ENCODE measurements around the gene AKAP6. TPM values are rescaled to one million over a fixed set of nuclear protein-coding genes. Genes with fewer than 3 reads are reported as not detected.

AKAP6 gene
- total and polyA plus RNA-seq, 10 of the 15 experiments (the other 5 are each of a cell fraction or from before 2014, with no cell fraction given): 0.35 to 5.9 (median 2.2) TPM

DNA sequence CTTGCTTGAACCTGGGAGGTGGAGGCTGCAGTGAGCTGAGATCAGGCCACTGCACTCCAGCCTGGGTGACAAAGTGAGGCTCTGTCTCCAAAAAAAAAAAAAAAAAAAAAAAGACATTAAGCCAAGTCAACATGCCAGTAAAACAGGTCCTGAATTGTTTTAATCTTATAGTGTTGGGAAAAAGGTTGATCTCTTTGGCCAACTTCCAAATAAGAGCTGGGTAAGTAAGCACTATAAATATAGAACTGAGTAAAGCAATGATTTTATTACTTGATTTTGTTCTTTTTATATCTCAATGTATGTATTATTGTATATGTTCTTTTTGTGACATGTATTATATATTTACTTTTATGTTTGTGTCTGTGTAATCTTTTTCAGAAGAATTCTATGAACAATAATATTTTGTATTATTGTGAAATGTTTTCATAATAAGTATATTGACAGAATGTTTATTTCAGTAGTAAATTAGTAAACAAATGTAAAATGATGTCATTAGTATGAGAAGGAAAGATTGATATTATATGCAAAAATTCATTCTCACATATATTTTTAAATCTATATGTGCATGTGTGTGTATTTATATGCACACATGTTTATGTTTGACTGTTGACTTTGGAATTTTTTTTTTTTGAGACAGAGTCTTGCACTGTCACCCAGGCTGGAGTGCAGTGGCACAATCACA, 9.6 kb upstream of the AKAP6 start:
- Histone ChIP-seq H3K4me1 (ENCODE audit: control insufficient read depth, insufficient read depth, low read length) (no peaks in the 10 kb centered on the region), H3K4me3 (no peak overlapping the region), H3K9me3 (replicated peaks; ENCODE audit: control insufficient read depth, insufficient read depth, low read length) (no peaks in the 10 kb centered on the region), H3K36me3 (ENCODE audit: control insufficient read depth in 2 of 2, insufficient read depth in 2 of 2, low read length in 1 of 2) (no peaks in the 10 kb centered on the region), H4K20me1 (ENCODE audit: control insufficient read depth, insufficient read depth) (no peaks in the 10 kb centered on the region), H3K4me2 (ENCODE audit: control insufficient read depth, insufficient read depth) (no peak overlapping the region), H3K79me2 (ENCODE audit: control insufficient read depth, insufficient read depth, low read length) (no peaks in the 10 kb centered on the region), H2AFZ (ENCODE audit: control insufficient read depth, low read depth, low read length) (no peak overlapping the region), H3K27ac (ENCODE audit: control insufficient read depth, insufficient read depth) (no peak overlapping the region), H3K9ac (ENCODE audit: control insufficient read depth, insufficient read depth, low read length) (no peak overlapping the region), H3K27me3 (replicated peaks in 1 of 2; ENCODE audit: control insufficient read depth in 2 of 2, insufficient read depth in 2 of 2, low read length in 1 of 2) (no peaks in the 10 kb centered on the region; a peak in 1 of 4 replicates)
- FAIRE-seq (no peak), ATAC-seq (no peak), DNase-seq (ENCODE audit: low read depth, low spot score) (no peak)
- CTCF ChIA-PET: interaction anchor here (0.7 kb wide), 1 partner anchor 1022 kb away, joined by 3 read pairs; no protein-coding TSS in a partner anchor
- intact Hi-C loops (cut with micrococcal nuclease; ENCODE audit: unreplicated experiment) (no loop called here), in situ Hi-C loops (cut with MboI) (no loop called here)
- POLR2A ChIA-PET: no interaction called here
- SMC1A ChIA-PET (ENCODE audit: uncharacterized antibody, unreplicated experiment): no interaction called here
- BruUV-seq (replicated peaks): no TSS peak
- TF ChIP-seq, protein P1, sequence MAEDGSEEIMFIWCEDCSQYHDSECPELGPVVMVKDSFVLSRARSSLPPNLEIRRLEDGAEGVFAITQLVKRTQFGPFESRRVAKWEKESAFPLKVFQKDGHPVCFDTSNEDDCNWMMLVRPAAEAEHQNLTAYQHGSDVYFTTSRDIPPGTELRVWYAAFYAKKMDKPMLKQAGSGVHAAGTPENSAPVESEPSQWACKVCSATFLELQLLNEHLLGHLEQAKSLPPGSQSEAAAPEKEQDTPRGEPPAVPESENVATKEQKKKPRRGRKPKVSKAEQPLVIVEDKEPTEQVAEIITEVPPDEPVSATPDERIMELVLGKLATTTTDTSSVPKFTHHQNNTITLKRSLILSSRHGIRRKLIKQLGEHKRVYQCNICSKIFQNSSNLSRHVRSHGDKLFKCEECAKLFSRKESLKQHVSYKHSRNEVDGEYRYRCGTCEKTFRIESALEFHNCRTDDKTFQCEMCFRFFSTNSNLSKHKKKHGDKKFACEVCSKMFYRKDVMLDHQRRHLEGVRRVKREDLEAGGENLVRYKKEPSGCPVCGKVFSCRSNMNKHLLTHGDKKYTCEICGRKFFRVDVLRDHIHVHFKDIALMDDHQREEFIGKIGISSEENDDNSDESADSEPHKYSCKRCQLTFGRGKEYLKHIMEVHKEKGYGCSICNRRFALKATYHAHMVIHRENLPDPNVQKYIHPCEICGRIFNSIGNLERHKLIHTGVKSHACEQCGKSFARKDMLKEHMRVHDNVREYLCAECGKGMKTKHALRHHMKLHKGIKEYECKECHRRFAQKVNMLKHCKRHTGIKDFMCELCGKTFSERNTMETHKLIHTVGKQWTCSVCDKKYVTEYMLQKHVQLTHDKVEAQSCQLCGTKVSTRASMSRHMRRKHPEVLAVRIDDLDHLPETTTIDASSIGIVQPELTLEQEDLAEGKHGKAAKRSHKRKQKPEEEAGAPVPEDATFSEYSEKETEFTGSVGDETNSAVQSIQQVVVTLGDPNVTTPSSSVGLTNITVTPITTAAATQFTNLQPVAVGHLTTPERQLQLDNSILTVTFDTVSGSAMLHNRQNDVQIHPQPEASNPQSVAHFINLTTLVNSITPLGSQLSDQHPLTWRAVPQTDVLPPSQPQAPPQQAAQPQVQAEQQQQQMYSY (CRISPR knock-in tag; IDR thresholded peaks at IDR 0.05): no peak
- TF ChIP-seq JUND (IDR thresholded peaks at IDR 0.05; ENCODE audit: low read depth, low read length): no peak
- RAD21 ChIA-PET (ENCODE audit: unreplicated experiment): no interaction called here

- Histone ChIP-seq H3K9me3 (replicated peaks; ENCODE audit: control insufficient read depth, insufficient read depth, low read length) (no peaks in the 10 kb centered on the region), H2AFZ (ENCODE audit: control insufficient read depth, low read depth, low read length) (no peak overlapping the region), H3K27ac (ENCODE audit: control insufficient read depth, insufficient read depth) (no peak overlapping the region), H3K9ac (ENCODE audit: control insufficient read depth, insufficient read depth, low read length) (no peak overlapping the region), H3K79me2 (ENCODE audit: control insufficient read depth, insufficient read depth, low read length) (no peaks in the 10 kb centered on the region), H3K27me3 (replicated peaks in 1 of 2; ENCODE audit: control insufficient read depth in 2 of 2, insufficient read depth in 2 of 2, low read length in 1 of 2) (no peaks in the 10 kb centered on the region; a peak in 1 of 4 replicates), H3K4me3 (no peak overlapping the region), H4K20me1 (ENCODE audit: control insufficient read depth, insufficient read depth) (no peaks in the 10 kb centered on the region), H3K36me3 (ENCODE audit: control insufficient read depth in 2 of 2, insufficient read depth in 2 of 2, low read length in 1 of 2) (no peaks in the 10 kb centered on the region), H3K4me1 (ENCODE audit: control insufficient read depth, insufficient read depth, low read length) (no peaks in the 10 kb centered on the region), H3K4me2 (ENCODE audit: control insufficient read depth, insufficient read depth) (no peak overlapping the region)
- DNase-seq (ENCODE audit: low read depth, low spot score) (no peak), ATAC-seq (no peak), FAIRE-seq (no peak)
- BruUV-seq (replicated peaks): no TSS peak
- ChIA-PET RAD21 (ENCODE audit: unreplicated experiment) (no interaction called here), CTCF (no interaction called here), SMC1A (ENCODE audit: uncharacterized antibody, unreplicated experiment) (no interaction called here), POLR2A (no interaction called here)
- in situ Hi-C loops (cut with MboI): no loop called here
- WGBS (ENCODE audit: insufficient coverage, insufficient replicate concordance, low lambda C conversion rate, missing lambda C conversion rate): 0% methylated on average over 1 of the region's 1 CpG
- intact Hi-C loops (cut with micrococcal nuclease; ENCODE audit: unreplicated experiment): no loop called here
- TF ChIP-seq NBN (IDR thresholded peaks at IDR 0.05) (no peak), YY1 (IDR thresholded peaks at IDR 0.05; ENCODE audit: low read depth, low read length) (no peak), CBX3 (IDR thresholded peaks at IDR 0.05; ENCODE audit: borderline replicate concordance, low read depth) (no peak), EGR1 (IDR thresholded peaks at IDR 0.05; ENCODE audit: borderline replicate concordance in 1 of 2, low read depth in 2 of 2, low read length in 2 of 2) (no peak), ETV6 (conservative IDR thresholded peaks at IDR 0.05 in 1 of 2, IDR thresholded peaks at IDR 0.05 in 1 of 2; ENCODE audit: borderline replicate concordance in 1 of 2, low read depth in 1 of 2) (no peak), SIN3A (IDR thresholded peaks at IDR 0.05; ENCODE audit: low read depth, low read length) (no peak), MTA2 (IDR thresholded peaks at IDR 0.05; ENCODE audit: low read depth) (no peak), TAF1 (IDR thresholded peaks at IDR 0.05; ENCODE audit: borderline replicate concordance, low read depth, low read length) (no peak), POLR2A (IDR thresholded peaks at IDR 0.05; ENCODE audit: low read depth, low read length) (no peak), PAX8 (IDR thresholded peaks at IDR 0.05) (no peak), NFYA (IDR thresholded peaks at IDR 0.05; ENCODE audit: borderline replicate concordance, low read depth, low read length) (no peak), CREM (IDR thresholded peaks at IDR 0.05; ENCODE audit: low read depth) (no peak), EED (IDR thresholded peaks at IDR 0.05; ENCODE audit: low read depth) (no peak), POLR2AphosphoS5 (IDR thresholded peaks at IDR 0.05; ENCODE audit: low read length) (no peak)
Measured at GRCh38 chr14:32324601-32325000, 4.5 kb upstream of the AKAP6 start.
